HCT116 (cell line): Measurements from ENCODE around the gene EDDM13. TPM values are rescaled to one million over a fixed set of nuclear protein-coding genes. Genes with fewer than 3 reads are reported as not detected.
"Not testable (repeated sequence)": the region's sequence is repeated elsewhere in the genome, so short reads cannot be mapped to it uniquely, and the experiment has no call there.

Experiments used
- ATAC-seq: fragments of 200-7000 bp; cut with Tn5 transposase; 2 replicates; pipeline ENCODE4 v1.9.1; 2020; ENCODE audit warnings: mild to moderate bottlenecking, moderate library complexity
- BruUV-seq: library from RNA; stranded (reverse); fragments of 400-500 nt; replicated peaks from 2 replicates; lab custom pipeline; 2021; lab: Mats Ljungman, UMichigan
- CTCF ChIA-PET: fragments of 300-600 bp; sonication (Branson Sonifier 250); formaldehyde crosslinking; loops from one replicate; lab custom pipeline; 2021; ENCODE audit warnings: antibody characterized with exemption; lab: Charles Lee
- POLR2A ChIA-PET: fragments of 300-600, 350-600 bp; sonication (Branson Sonifier 250); formaldehyde crosslinking; loops from one replicate; lab custom pipeline; 2021; ENCODE audit warnings: antibody characterized with exemption; lab: Charles Lee
- RAD21 ChIA-PET, 2 experiments: fragments of 300-600 bp; sonication (Branson Sonifier 250); formaldehyde crosslinking; loops; one replicate each; lab custom pipeline; 2023; ENCODE audit warnings: low total read pairs in 2 of 2; ENCODE audit not compliant: uncharacterized antibody in 2 of 2, unreplicated experiment in 2 of 2, low non-redundant PET in 1 of 2; lab: Charles Lee
- DNase-seq: peaks from one replicate; pipeline ENCODE4 v3.0.0-alpha.2; 2010; ENCODE audit warnings: low read depth, low spot score
- H2AFZ ChIP-seq: fragments of 200-600 bp; shearing (Covaris generic), sonication (generic); 2 replicates; pipeline ENCODE4 v1.6.1; 2017; ENCODE audit warnings: low read depth, mixed run types, mixed read lengths, antibody characterized with exemption, low read length; ENCODE audit not compliant: poor library complexity, severe bottlenecking
- H3K27ac ChIP-seq: 2 replicates; pipeline ENCODE4 v1.5.1; 2012; ENCODE audit warnings: low read depth, low read length
- H3K27me3 ChIP-seq: fragments of 200-600 bp; sonication (generic); 2 replicates; pipeline ENCODE4 v1.6.1; 2016; ENCODE audit warnings: mixed run types, low read length, mixed read lengths; ENCODE audit not compliant: insufficient read depth
- H3K36me3 ChIP-seq, 2 experiments: fragments of 200-500 bp in 1 of 2; fragments of 200-600 bp in 1 of 2; sonication (Bioruptor generic) in 1 of 2; sonication (generic) in 1 of 2; 2 replicates each; pipeline versions ENCODE4 v1.5.1 to v1.6.1; 2014 to 2016; ENCODE audit warnings: low read length in 2 of 2, inconsistent platforms in 1 of 2, mixed read lengths in 1 of 2, mixed run types in 1 of 2; ENCODE audit not compliant: insufficient read depth in 2 of 2, control insufficient read depth in 1 of 2
- H3K4me1 ChIP-seq, 2 experiments: fragments of 200-600 bp in 1 of 2; sonication (generic) in 1 of 2; 2 replicates each; pipeline versions ENCODE4 v1.5.1 to v1.6.1; 2012 to 2017; ENCODE audit warnings: low read length in 2 of 2, inconsistent platforms in 1 of 2, mild to moderate bottlenecking in 1 of 2, mixed read lengths in 1 of 2, mixed run types in 1 of 2, moderate library complexity in 1 of 2; ENCODE audit not compliant: insufficient read depth in 2 of 2, control insufficient read depth in 1 of 2
- H3K4me2 ChIP-seq: fragments of 200-600 bp; sonication (generic); 2 replicates; pipeline ENCODE4 v1.6.1; 2017; ENCODE audit warnings: mixed run types, low read length, mixed read lengths
- H3K4me3 ChIP-seq, 2 experiments: fragments of 200-600 bp in 1 of 2; sonication (generic) in 1 of 2; replicated peaks in 1 of 2; 2 replicates each; pipeline ENCODE4 v1.5.1; 2011 to 2016; ENCODE audit warnings: low read length in 2 of 2, control low read depth in 1 of 2, low read depth in 1 of 2, mild to moderate bottlenecking in 1 of 2, mixed read lengths in 1 of 2, mixed run types in 1 of 2
- H3K79me2 ChIP-seq: fragments of 200-600 bp; sonication (generic); 2 replicates; pipeline ENCODE4 v1.6.1; 2017; ENCODE audit warnings: mild to moderate bottlenecking, mixed run types, low read length, moderate library complexity, mixed read lengths; ENCODE audit not compliant: insufficient read depth
- H3K9ac ChIP-seq: fragments of 200-600 bp; sonication (generic); 2 replicates; pipeline ENCODE4 v1.6.1; 2016; ENCODE audit warnings: low read length, mixed read lengths
- H3K9me2 ChIP-seq: fragments of 200-600 bp; sonication (generic), shearing (Covaris generic); 2 replicates; pipeline ENCODE4 v1.6.1; 2017; ENCODE audit warnings: mixed run types, mild to moderate bottlenecking, moderate library complexity; ENCODE audit not compliant: insufficient read depth
- H3K9me3 ChIP-seq, 2 experiments: fragments of 200-500 bp in 1 of 2; fragments of 200-600 bp in 1 of 2; sonication (Bioruptor generic) in 1 of 2; sonication (generic) in 1 of 2; 2 replicates each; pipeline ENCODE4 v1.6.1; 2014 to 2017; ENCODE audit warnings: low read length in 2 of 2, mixed read lengths in 2 of 2, inconsistent platforms in 1 of 2, low read depth in 1 of 2, mild to moderate bottlenecking in 1 of 2, mixed run types in 1 of 2, moderate library complexity in 1 of 2; ENCODE audit not compliant: control insufficient read depth in 1 of 2, insufficient read depth in 1 of 2
- H4K20me1 ChIP-seq: fragments of 200-600 bp; sonication (generic), shearing (Covaris generic); 2 replicates; pipeline ENCODE4 v1.6.1; 2017; ENCODE audit warnings: mixed run types, mild to moderate bottlenecking, moderate library complexity; ENCODE audit not compliant: insufficient read depth
- CBX3 ChIP-seq: IDR thresholded peaks from 2 replicates; pipeline ENCODE4 v1.6.1; 2012; ENCODE audit warnings: low read depth
- CEBPB ChIP-seq: IDR thresholded peaks from 2 replicates; pipeline ENCODE4 v1.6.1; 2012; ENCODE audit warnings: low read depth
- ELF1 ChIP-seq: IDR thresholded peaks from 2 replicates; pipeline ENCODE4 v1.6.1; 2012; ENCODE audit warnings: low read depth, borderline replicate concordance
- EZH2 ChIP-seq: fragments of 200-600 bp; sonication (generic); IDR thresholded peaks from 2 replicates; pipeline ENCODE4 v1.6.1; 2017; ENCODE audit warnings: antibody characterized with exemption, mixed run types
- EZH2phosphoT487 ChIP-seq: fragments of 200-600 bp; IDR thresholded peaks from 2 replicates; pipeline ENCODE4 v1.6.1; 2018; ENCODE audit warnings: antibody characterized with exemption, borderline replicate concordance
- FOSL1 ChIP-seq: IDR thresholded peaks from 2 replicates; pipeline ENCODE4 v1.6.1; 2012; ENCODE audit warnings: low read depth
- JUND ChIP-seq: IDR thresholded peaks from 2 replicates; pipeline ENCODE4 v1.6.1; 2012
- POLR2A ChIP-seq: IDR thresholded peaks from 2 replicates; pipeline ENCODE4 v1.7.0; 2011; ENCODE audit warnings: borderline replicate concordance; ENCODE audit not compliant: insufficient read depth, insufficient read length; ENCODE audit errors: extremely low read depth
- SIN3A ChIP-seq: IDR thresholded peaks from 2 replicates; pipeline ENCODE4 v1.6.1; 2012; ENCODE audit warnings: low read depth
- SRF ChIP-seq: IDR thresholded peaks from 2 replicates; pipeline ENCODE4 v1.6.1; 2012; ENCODE audit warnings: low read depth
- YY1 ChIP-seq: IDR thresholded peaks from 2 replicates; pipeline ENCODE4 v1.6.1; 2011; ENCODE audit warnings: low read length, low read depth, moderate library complexity, mild to moderate bottlenecking; ENCODE audit not compliant: insufficient replicate concordance; ENCODE audit errors: extremely low read depth
- ZNF274 ChIP-seq: fragments of 200-500 bp; sonication (Bioruptor generic); IDR thresholded peaks from 2 replicates; pipeline ENCODE4 v1.6.1; 2014; ENCODE audit warnings: mild to moderate bottlenecking, low read depth, low read length, inconsistent platforms
- intact Hi-C: fragments of 100-400 bp; cut with micrococcal nuclease; formaldehyde crosslinking; loops from 2 replicates; pipeline ENCODE4 v1.10.0; 2022
- total RNA-seq: library from RNA; stranded (reverse); gene quantifications from one replicate; pipeline ENCODE4 v1.2.1, GENCODE V29; 2021; ENCODE audit not compliant: unreplicated experiment
- TF ChIP-seq, protein P1 (sequence below): IDR thresholded peaks from 2 replicates; pipeline ENCODE4 v1.6.1; 2012
- TF ChIP-seq, protein P2 (sequence below), 3 experiments: fragments of 200-600 bp in 1 of 3; sonication (generic) in 1 of 3; IDR thresholded peaks in 2 of 3; conservative IDR thresholded peaks in 1 of 3; 2 replicates each; pipeline ENCODE4 v1.5.1; 2012 to 2017; ENCODE audit warnings: low read depth in 2 of 3, low read length in 2 of 3, antibody characterized with exemption in 1 of 3, borderline replicate concordance in 1 of 3, control low read depth in 1 of 3, mild to moderate bottlenecking in 1 of 3, mixed read lengths in 1 of 3, mixed run types in 1 of 3, moderate library complexity in 1 of 3; ENCODE audit not compliant: insufficient read depth in 1 of 3

Gene EDDM13
- total RNA-seq, 1 experiment from 2014 or later: not detected

DNA sequence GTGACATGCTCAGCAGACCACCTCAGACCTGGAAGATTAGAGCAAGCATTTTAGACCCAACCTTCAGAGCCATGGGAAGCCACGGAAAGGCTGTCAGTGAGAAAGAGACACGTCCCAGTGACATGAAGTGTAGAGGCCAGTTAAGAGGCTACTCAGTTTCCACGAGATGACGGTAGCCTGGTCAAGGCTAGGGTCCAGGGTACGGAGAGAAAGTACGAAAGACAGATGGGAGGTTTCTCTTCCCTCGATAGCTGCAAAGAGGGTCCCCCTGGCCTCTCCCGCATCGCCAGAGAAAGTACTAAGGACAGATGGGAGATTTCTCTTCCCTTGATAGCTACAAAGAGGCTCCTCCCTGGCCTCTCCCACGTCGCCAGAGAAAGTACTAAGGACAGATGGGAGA lies 33.5 kb downstream of the EDDM13 start:
- Histone ChIP-seq H3K27ac (no peak overlapping the region), H4K20me1 (no peaks in the 10 kb centered on the region), H3K4me1 (no peaks in the 10 kb centered on the region), H3K9ac (no peak overlapping the region), H3K27me3 (no peaks in the 10 kb centered on the region), H3K9me3 (no peaks in the 10 kb centered on the region), H3K36me3 (no peaks in the 10 kb centered on the region; a peak in 2 of 4 replicates), H3K4me2 (no peak overlapping the region), H3K9me2 (no peaks in the 10 kb centered on the region), H2AFZ (no peak overlapping the region), H3K4me3 (no peak overlapping the region), H3K79me2 (no peaks in the 10 kb centered on the region)
- CTCF ChIA-PET: interaction anchor here (0.7 kb wide), 1 partner anchor 55 kb away, joined by 3 read pairs; no protein-coding TSS in a partner anchor
- DNase-seq (no peak), ATAC-seq (no peak)
- no TSS peak for BruUV-seq
- POLR2A ChIA-PET: no interaction called here
- intact Hi-C loops: no loop called here
- TF ChIP-seq SIN3A: no peak
- no peak for TF ChIP-seq ZNF274
- TF ChIP-seq POLR2A: no peak
- no peak for TF ChIP-seq EZH2phosphoT487
- TF ChIP-seq ELF1: no peak
- TF ChIP-seq FOSL1: no peak
- no peak for TF ChIP-seq CEBPB
- TF ChIP-seq, protein P1, sequence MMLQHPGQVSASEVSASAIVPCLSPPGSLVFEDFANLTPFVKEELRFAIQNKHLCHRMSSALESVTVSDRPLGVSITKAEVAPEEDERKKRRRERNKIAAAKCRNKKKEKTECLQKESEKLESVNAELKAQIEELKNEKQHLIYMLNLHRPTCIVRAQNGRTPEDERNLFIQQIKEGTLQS: no peak
- TF ChIP-seq, protein P2, sequence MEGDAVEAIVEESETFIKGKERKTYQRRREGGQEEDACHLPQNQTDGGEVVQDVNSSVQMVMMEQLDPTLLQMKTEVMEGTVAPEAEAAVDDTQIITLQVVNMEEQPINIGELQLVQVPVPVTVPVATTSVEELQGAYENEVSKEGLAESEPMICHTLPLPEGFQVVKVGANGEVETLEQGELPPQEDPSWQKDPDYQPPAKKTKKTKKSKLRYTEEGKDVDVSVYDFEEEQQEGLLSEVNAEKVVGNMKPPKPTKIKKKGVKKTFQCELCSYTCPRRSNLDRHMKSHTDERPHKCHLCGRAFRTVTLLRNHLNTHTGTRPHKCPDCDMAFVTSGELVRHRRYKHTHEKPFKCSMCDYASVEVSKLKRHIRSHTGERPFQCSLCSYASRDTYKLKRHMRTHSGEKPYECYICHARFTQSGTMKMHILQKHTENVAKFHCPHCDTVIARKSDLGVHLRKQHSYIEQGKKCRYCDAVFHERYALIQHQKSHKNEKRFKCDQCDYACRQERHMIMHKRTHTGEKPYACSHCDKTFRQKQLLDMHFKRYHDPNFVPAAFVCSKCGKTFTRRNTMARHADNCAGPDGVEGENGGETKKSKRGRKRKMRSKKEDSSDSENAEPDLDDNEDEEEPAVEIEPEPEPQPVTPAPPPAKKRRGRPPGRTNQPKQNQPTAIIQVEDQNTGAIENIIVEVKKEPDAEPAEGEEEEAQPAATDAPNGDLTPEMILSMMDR (IDR thresholded peaks at IDR 0.05 in 2 of 3, conservative IDR thresholded peaks at IDR 0.05 in 1 of 3; ENCODE audit: borderline replicate concordance in 1 of 3, insufficient read depth in 1 of 3, low read depth in 2 of 3, low read length in 2 of 3): no peak
- TF ChIP-seq JUND: no peak
- no peak for TF ChIP-seq CBX3
- no peak for TF ChIP-seq YY1
- no peak for TF ChIP-seq SRF
- TF ChIP-seq EZH2: no peak
- RAD21 ChIA-PET: no interaction called here

DNA sequence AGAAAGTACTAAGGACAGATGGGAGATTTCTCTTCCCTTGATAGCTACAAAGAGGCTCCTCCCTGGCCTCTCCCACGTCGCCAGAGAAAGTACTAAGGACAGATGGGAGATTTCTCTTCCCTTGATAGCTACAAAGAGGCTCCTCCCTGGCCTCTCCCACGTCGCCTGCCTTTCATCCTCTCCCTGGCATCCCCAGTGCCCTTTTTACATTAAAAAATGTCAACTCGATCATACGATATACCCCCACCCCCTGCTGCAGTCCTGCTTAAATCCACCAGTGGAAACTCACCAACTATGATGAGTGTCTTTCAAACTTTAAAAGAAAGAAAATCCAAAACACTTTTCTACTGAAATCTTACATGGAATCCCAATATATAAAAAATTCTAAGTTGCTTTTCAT lies 34.5 kb downstream of the EDDM13 start:
- H4K20me1 ChIP-seq, H3K36me3 ChIP-seq, DNase-seq, POLR2A ChIA-PET, H3K9me3 ChIP-seq, H3K9ac ChIP-seq, RAD21 ChIA-PET, H3K27me3 ChIP-seq, H3K79me2 ChIP-seq, H3K4me3 ChIP-seq, H3K4me1 ChIP-seq, CTCF ChIA-PET, H3K4me2 ChIP-seq, ATAC-seq, H2AFZ ChIP-seq, H3K9me2 ChIP-seq, intact Hi-C loops, H3K27ac ChIP-seq, BruUV-seq: not testable (repeated sequence)
